MCF 10A (cell line): Measurements from ENCODE around the gene EOMES. TPM values are rescaled to one million over a fixed set of nuclear protein-coding genes. Genes with fewer than 3 reads are reported as not detected.

Experiments used
- BruUV-seq: library from RNA; stranded (reverse); fragments of 400-500 nt; replicated peaks from 2 replicates; lab custom pipeline; 2021; lab: Mats Ljungman, UMichigan
- CTCF ChIA-PET: fragments of 300-600 bp; sonication (Branson Sonifier 250); formaldehyde crosslinking; extraction: SDS; loops from one replicate; lab custom pipeline; 2021; ENCODE audit warnings: antibody characterized with exemption, inconsistent platforms; lab: Yijun Ruan, JAX
- POLR2A ChIA-PET: fragments of 300-600, 350-650 bp; sonication (Branson Sonifier 250); formaldehyde crosslinking; extraction: SDS; loops from one replicate; lab custom pipeline; 2020; ENCODE audit warnings: antibody characterized with exemption, inconsistent platforms; lab: Yijun Ruan, JAX
- DNase-seq: peaks from one replicate; pipeline ENCODE4 v3.0.0-alpha.2; 2018; ENCODE audit not compliant: unreplicated experiment
- H3K27ac Mint-ChIP-seq: one replicate; pipeline ENCODE4 v1.8.0; 2022; ENCODE audit warnings: mild to moderate bottlenecking, low read depth, mixed read lengths; ENCODE audit not compliant: unreplicated experiment
- H3K27me3 Mint-ChIP-seq: one replicate; pipeline ENCODE4 v1.8.0; 2022; ENCODE audit warnings: mixed read lengths; ENCODE audit not compliant: insufficient read depth, unreplicated experiment
- H3K36me3 Mint-ChIP-seq: one replicate; pipeline ENCODE4 v1.8.0; 2022; ENCODE audit warnings: mild to moderate bottlenecking, moderate library complexity, mixed read lengths; ENCODE audit not compliant: insufficient read depth, unreplicated experiment
- H3K4me1 Mint-ChIP-seq: one replicate; pipeline ENCODE4 v1.8.0; 2022; ENCODE audit warnings: mixed read lengths; ENCODE audit not compliant: insufficient read depth, unreplicated experiment
- H3K4me3 Mint-ChIP-seq: one replicate; pipeline ENCODE4 v1.8.0; 2022; ENCODE audit warnings: mild to moderate bottlenecking, moderate library complexity, mixed read lengths; ENCODE audit not compliant: unreplicated experiment
- H3K9me3 Mint-ChIP-seq: one replicate; pipeline ENCODE4 v1.8.0; 2022; ENCODE audit warnings: mixed read lengths; ENCODE audit not compliant: unreplicated experiment
- CTCF ChIP-seq: fragments of 200-600 bp; IDR thresholded peaks from one replicate; pipeline ENCODE4 v1.8.0; 2022; ENCODE audit warnings: antibody characterized with exemption, mild to moderate bottlenecking; ENCODE audit not compliant: unreplicated experiment
- intact Hi-C: fragments of 100-400 bp; cut with micrococcal nuclease; formaldehyde crosslinking; loops from 2 replicates; pipeline ENCODE4 v1.14.1; 2022
- total RNA-seq: library from RNA; stranded (reverse); gene quantifications from 2 replicates; pipeline ENCODE4 v1.2.3, GENCODE V29; 2022

EOMES gene
- total RNA-seq, 1 experiment from 2014 or later: 1.3 TPM

GRCh38 chr3:27673701-27674100 is 48.4 kb downstream of the EOMES start:
- Mint-ChIP-seq H3K36me3 (peaks cover 5% of the 10 kb centered on the region), H3K4me1 (peaks cover 42% of the 10 kb centered on the region), H3K27ac (no peak overlapping the region), H3K4me3 (no peak overlapping the region), H3K27me3 (no peaks in the 10 kb centered on the region), H3K9me3 (no peaks in the 10 kb centered on the region)
- POLR2A ChIA-PET: interaction anchor here (5.2 kb wide), 1 partner anchor 191 kb away, joined by 72 read pairs; the partner anchor contains the start of gene SLC4A7
- no TSS peak for BruUV-seq
- no peak for TF ChIP-seq CTCF
- intact Hi-C loops: no loop called here
- no peak for DNase-seq
- CTCF ChIA-PET: interaction anchor here (0.7 to 0.8 kb wide), 2 partner anchors 206 to 636 kb away, joined by 3 read pairs; no protein-coding TSS in a partner anchor

- H3K27me3 Mint-ChIP-seq: no peaks in the 10 kb centered on the region
- no peaks in the 10 kb centered on the region for H3K9me3 Mint-ChIP-seq
- intact Hi-C loops: no loop called here
- no peak for TF ChIP-seq CTCF
- no peak overlapping the region for H3K27ac Mint-ChIP-seq
- no peak overlapping the region for H3K4me3 Mint-ChIP-seq
- ChIA-PET CTCF (interaction anchor here (0.6 to 1.0 kb wide), 2 partner anchors 13 to 78 kb away, joined by 3 to 4 read pairs; no protein-coding TSS in a partner anchor), POLR2A (interaction anchor here (0.9 to 1.3 kb wide), 2 partner anchors 14 to 187 kb away, joined by 4 to 6 read pairs; partner anchors contain the start of gene SLC4A7)
- peaks cover 5% of the 10 kb centered on the region for H3K36me3 Mint-ChIP-seq
- DNase-seq: no peak
- no TSS peak for BruUV-seq
- H3K4me1 Mint-ChIP-seq: peaks cover 23% of the 10 kb centered on the region
Measured at GRCh38 chr3:27671101-27671500, 51.0 kb downstream of the EOMES start.

GRCh38 chr3:27670619-27671018 is 51.5 kb downstream of the EOMES start:
- Mint-ChIP-seq H3K27ac (no peak overlapping the region), H3K4me3 (no peak overlapping the region), H3K27me3 (no peaks in the 10 kb centered on the region), H3K36me3 (peaks cover 5% of the 10 kb centered on the region), H3K4me1 (peaks cover 18% of the 10 kb centered on the region), H3K9me3 (no peaks in the 10 kb centered on the region)
- no TSS peak for BruUV-seq
- intact Hi-C loops: no loop called here
- CTCF ChIA-PET: interaction anchor here (0.7 to 1.0 kb wide), 2 partner anchors 11 to 13 kb away, joined by 4 read pairs; no protein-coding TSS in a partner anchor
- TF ChIP-seq CTCF: no peak
- no peak for DNase-seq
- POLR2A ChIA-PET: interaction anchor here (0.7 to 1.3 kb wide), 5 partner anchors 13 to 188 kb away, joined by 3 to 6 read pairs (median 4); partner anchors contain the start of gene SLC4A7

GRCh38 chr3:27669591-27669990 is 52.5 kb downstream of the EOMES start:
- peaks cover 10% of the 10 kb centered on the region for H3K36me3 Mint-ChIP-seq
- H3K27me3 Mint-ChIP-seq: no peaks in the 10 kb centered on the region
- no peak for TF ChIP-seq CTCF
- no peaks in the 10 kb centered on the region for H3K9me3 Mint-ChIP-seq
- ChIA-PET POLR2A (interaction anchor here (0.7 to 1.3 kb wide), 3 partner anchors 134 to 187 kb away, joined by 3 to 5 read pairs (median 3); no protein-coding TSS in a partner anchor), CTCF (no interaction called here)
- intact Hi-C loops: no loop called here
- H3K27ac Mint-ChIP-seq: no peak overlapping the region
- no peak for DNase-seq
- H3K4me3 Mint-ChIP-seq: no peak overlapping the region
- no TSS peak for BruUV-seq
- H3K4me1 Mint-ChIP-seq: peaks cover 10% of the 10 kb centered on the region
